NCI-H460 (cell line): Measurements from ENCODE around the gene FAM20C. TPM values are rescaled to one million over a fixed set of nuclear protein-coding genes. Genes with fewer than 3 reads are reported as not detected.
"Not testable (repeated sequence)": the region's sequence is repeated elsewhere in the genome, so short reads cannot be mapped to it uniquely, and the experiment has no call there.

Experiments
- DNase-seq: peaks from one replicate; pipeline ENCODE4 v3.0.0-alpha.2; 2016; ENCODE audit warnings: low read depth; ENCODE audit errors: extremely low read depth
- total RNA-seq: library from RNA; depleted of rRNA; stranded (reverse); fragments of >200 nt; shearing (Covaris generic); gene quantifications from 2 replicates; pipeline ENCODE4 v1.2.3, GENCODE V29; 2014

The FAM20C gene
- total RNA-seq, 1 experiment from 2014 or later, result 10.3 TPM

GRCh38 chr7:171364-171904 is 20.9 kb upstream of the FAM20C start:
- no peak for DNase-seq

DNA sequence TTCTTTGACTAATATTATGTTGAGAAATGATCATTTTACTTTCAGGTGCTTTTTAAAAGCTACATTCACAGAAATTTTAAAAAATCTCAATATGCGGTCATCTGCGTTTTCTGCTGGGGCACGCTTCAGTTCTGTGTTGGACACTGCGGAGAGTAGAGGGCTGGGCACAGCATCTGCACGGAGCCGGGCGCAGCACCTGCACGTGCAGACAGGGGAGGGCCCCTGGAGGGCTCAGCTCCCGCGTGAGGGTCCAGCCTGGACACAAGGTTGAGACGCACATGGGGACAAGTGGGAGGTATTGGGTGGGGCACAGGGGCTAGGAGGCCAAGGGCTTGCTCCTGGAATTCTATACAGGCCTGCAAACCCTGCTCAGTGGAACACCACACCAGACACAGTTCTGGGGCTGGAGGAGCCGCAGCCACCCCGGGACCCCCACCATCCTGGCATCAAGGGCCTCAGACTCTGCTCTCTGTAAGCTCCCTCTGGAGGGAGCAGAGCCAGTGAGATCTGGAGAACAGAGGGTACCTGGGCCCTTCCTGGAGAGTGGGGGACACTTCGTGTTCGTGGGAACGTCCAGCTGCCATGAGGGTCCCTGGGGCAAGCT is 20.4 kb upstream of the FAM20C start:
- no peak for DNase-seq

DNA sequence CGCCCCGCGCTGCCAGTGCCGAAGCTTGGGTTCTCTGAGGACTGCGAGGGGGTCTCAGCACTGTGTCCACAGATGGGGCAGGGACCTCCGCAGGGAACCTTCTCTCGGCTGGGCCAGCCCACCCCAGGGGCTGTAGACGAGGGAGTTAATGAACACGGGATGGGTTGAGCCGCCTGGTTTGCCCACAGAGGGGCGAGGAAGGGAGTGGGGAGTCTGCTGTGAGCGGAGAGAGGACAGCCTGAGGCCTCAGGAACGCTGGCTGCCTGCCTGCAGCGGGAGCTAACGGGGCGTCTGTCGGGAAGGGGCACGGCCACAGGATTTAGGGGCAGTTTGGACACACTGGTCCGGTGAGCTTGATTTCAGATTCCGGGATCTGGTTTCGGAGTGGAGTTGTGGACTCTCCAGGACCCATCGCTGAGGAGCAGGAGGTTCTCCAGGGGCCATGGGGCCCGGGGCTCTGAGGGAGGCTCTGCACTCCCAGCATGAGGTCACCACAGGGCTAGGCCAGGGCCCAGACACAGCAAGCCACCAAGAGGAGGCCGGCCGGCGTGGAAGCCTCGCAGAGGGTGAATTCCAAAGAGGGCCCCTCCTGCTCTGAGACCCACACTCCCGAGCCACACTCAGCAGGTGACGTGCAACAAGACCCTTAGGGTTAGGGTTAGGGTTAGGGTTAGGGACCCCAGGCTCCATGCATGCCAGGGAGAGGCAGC is 19.0 kb upstream of the FAM20C start:
- DNase-seq, result no peak

DNA sequence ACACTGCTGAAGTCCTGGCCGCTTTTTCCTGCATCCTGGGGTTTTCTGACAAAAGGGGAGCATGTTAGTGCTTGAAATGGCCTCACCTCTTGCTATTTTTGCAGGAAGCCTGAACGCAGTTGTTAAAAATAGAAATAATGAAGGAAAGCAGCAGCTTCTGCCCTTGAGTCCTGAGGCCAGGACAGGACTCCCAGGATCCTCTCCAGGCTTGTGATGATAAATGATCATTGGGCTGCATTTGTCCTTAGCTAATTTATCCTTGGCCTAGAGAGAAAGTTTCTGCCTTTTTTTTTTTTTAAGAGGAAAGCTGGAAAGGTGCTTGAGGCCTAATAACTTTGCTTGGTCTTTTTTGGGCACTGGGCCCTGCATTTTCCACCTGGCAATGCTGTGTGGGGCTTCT is 17.7 kb upstream of the FAM20C start:
- no peak for DNase-seq

GRCh38 chr7:175955-176354 is 16.4 kb upstream of the FAM20C start:
- no peak for DNase-seq

- DNase-seq, result no peak
Measured at GRCh38 chr7:176381-176780, 16.0 kb upstream of the FAM20C start.

- DNase-seq, result no peak
Measured at GRCh38 chr7:176786-177459, 15.4 kb upstream of the FAM20C start.

- no peak for DNase-seq
Measured at GRCh38 chr7:178444-178843, 13.9 kb upstream of the FAM20C start.

DNA sequence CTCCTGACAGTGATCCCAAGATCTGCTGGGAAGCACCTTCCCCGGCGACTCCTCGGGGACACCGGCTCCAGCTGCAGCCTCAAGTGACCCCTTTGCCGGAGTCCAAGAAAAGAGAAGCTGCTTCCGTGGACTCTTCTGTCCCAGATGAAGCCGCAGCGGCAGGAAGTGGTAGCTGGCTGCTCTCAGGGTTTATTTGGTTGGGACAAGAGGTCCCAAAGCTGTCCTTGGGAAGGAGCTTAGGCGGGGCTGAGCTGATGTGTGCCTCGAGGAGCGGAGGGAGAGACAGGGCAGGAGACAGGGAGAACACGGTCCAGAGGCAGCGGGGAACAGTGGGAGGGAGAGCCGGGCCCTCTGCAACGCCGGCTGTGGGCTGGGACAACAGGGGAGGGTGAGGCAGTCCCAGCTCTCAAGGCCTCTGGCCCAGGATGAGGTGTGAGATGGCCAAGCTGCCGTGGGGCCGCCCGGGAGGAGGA is 13.1 kb upstream of the FAM20C start:
- DNase-seq, result no peak

DNA sequence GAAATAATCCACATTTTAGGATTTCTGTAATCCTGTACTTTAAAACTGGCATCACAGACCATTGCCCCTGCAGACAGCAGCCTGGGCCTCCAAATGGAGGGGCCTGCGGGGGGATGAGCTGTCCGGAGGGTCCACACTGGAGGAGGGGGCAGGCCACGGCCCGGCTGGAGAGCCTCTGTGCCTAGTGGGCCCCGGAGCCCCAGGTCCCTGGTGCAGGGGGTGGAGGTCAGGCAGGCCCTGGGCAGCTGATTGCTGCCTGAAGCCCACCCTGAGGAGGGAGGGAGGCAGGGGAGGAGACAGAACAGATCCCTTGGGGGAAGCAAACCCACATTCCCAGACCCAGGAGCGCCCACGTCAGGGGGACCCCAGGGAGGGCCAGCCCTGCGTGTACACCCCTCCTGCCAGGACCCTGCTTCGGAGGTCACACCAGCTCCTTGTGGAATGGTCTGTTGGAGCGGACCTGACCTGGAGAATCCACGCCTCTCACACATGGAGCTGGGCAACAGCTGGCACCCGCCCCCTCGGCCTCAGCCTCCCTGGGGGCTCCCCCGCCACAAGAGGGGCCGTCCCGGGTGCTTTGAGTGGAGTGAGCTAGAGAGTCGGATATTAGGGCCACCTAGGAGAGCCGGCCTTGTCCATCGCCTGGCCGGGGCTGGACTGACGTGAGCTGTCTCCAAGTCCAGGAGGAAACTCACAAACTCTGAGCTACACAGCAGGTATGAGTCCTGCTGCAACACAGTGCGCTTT is 12.2 kb upstream of the FAM20C start:
- no peak for DNase-seq

DNA sequence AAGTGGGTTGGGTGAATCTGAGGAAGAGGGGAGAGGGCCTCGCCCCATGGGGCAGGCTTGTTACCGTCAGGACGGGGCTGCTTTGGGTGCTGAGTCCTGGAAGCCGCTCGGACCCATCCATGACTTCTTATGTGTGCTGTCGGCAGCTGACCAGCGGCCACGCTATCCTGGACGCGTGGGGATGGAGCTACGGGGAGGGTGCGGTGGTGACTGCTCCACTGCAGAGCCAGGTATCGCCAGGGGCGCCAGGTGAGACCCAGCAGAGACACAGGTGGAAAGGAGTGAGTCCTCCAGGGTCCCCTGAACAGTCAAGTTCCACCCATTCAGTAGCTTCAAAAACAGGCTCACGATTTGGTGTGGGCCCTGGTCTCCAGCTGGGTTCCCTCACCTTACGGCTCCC is 10.6 kb upstream of the FAM20C start:
- no peak for DNase-seq

- DNase-seq, result not testable (repeated sequence)
Measured at GRCh38 chr7:182502-182901, 9.9 kb upstream of the FAM20C start.

DNA sequence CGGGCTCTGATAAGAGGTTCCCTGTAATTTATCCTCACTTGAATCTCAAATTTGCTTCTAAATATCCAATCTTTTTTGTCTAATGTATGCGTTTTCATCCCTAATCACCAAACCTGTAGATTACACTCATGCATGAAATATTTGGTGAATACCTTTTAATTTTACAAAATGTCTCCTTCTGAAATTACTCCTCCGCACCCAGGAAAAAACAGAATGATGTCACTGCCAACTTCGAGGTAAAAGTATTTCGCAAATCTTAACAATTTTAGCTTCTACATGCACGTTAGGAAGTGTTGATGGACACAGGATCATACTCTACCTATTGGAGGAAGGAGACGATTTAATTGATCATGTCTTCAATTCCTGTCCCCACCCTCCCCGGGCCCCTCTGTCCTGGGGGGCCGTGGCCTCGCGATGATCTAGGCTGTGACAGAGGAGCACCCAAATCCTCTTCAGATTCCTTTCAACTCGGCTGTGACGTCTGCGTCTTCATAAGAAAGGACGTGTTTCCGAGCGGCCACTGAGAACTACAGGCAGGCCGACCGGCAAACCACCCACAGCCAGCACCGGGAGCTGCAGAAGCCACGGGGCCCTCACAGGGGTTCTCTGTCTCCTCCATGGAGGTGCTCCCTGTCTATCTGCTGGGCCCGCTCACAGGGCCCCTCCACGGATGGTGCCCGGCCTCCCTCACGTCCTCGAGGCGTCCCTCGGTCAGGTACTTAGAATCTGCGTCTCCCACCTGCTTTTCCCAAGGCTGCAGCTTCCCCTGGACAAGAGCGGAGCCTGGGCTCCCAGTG is 8.7 kb upstream of the FAM20C start:
- no peak for DNase-seq

DNA sequence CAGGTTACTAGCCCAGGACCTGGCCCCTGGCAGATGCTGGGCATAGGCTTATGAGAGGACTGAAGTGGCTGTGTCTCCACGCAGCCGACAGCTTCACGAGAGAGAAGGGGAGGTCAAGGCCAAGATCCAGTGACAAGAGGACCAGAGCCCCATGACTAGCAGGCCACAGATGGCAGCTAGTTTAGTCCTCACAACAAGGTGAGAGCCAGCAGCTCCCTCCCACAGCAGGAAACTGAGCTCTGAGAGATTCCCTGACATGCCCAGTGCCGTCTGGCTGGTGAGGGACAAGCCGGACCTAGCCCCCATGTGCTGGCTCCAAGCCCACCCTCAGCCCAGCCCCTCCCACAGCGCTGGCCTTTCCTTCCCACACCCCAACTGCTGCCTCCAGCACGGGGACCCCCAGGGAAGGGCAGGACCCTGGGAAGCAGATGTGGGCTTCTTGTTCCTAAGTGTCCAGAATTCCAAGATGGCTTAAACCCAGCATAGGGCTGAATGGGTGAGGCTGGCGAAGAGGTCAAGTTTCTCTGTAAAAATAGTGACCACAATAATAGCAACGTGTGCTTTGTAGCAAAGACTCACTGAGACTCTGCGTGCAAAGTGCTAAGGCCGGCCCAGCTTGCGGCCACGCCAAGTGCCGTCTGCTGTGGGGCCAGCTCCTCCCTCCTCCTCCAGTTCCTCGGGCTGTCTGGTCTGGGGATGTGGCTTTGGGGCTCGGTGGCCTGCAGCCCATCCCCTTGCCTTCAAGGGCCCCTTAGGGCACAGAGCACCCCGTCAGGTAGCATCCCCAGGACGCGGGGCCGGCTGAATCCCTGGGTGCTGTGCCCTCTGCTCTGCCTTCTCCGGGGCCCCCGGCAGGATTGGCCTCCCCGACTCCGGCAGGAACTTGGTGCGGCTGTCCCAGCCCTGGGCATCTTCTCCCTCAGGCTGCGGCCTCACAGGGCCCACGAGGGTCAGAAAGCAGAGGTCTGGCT is 7.8 kb upstream of the FAM20C start:
- DNase-seq, result no peak

- DNase-seq, result no peak
Measured at GRCh38 chr7:186516-187113, 5.8 kb upstream of the FAM20C start.

DNA sequence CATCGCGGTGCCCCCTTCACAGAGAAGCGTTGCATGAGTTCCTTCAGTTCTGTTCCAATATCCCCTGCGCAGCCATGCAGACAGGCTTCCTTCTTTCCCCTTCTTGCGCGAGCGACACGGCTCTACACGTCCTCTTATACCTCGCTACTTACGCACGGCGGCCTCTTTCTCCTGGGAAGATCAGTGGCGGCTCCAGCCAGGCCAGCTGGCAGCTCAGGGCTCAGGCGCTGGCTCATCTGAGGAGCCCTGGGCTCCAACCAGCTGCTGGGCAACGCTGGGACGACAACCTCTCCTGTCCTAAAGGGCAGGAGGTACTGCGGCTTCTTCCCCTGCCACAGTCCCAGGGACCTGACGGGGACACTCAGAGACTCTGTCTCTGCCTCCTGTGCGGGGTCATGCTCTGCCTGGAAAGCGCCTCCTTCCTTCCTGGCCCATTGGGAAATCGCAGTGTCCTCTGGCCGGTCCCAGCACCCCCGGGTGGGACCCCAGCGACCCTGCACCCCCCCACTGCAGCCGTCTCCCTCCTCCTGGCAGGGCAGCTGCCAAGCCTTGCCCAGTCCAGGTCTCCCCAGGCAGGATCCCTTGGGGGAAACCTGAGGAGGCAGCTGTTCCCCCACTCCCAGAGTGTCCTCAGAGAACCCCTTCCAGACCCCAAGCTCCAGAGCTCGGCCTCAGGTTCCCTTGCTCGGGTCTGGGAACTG is 5.0 kb upstream of the FAM20C start:
- no peak for DNase-seq

- DNase-seq, result no peak
Measured at GRCh38 chr7:188174-188573, 4.2 kb upstream of the FAM20C start.
